DMS79 (cell line): Measurements from ENCODE around the gene MACROD2.

Experiments used
- DNase-seq: peaks from one replicate; lab custom pipeline; 2025; lab: John Stamatoyannopoulos, UW

MACROD2 gene

GRCh38 chr20:14649662-14650061 is 654.3 kb downstream of the MACROD2 start:
- no peak for DNase-seq

DNA sequence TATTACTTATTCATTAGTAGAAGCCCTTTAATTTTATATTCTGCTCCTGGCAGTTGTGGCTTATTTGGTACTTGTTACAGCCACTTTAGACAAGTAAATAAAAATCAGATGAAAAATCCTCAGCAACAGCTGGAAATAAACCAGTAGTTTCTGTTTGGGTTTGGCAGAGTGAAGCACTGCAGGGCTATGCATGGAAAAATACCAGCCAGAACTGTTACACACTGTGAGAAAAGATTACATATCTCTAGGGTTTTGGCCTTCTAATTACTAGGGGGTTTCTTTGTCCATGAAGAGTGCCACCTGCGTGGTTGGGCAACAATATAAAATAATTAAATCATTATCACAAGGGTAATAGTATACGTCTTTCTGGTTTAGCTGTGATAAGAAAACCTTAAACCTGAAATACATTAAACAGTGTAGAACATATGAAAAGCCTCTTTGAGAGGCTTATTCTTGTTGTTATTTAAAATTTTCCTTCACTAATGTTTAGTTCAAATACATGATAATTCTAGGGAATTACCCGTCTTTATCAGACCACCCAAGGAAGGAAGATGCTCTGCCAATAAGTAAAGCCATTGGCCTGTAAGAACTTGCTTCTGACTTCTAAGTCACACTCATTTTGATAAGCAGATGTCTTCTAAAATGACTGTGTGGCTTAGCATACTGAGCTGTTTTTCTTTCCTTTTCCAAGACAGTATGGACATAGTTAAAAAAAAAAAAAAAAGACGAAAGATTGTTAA is 662.1 kb downstream of the MACROD2 start:
- DNase-seq = no peak

- no peak for DNase-seq
Measured at GRCh38 chr20:14664101-14664500, 668.8 kb downstream of the MACROD2 start.

DNA sequence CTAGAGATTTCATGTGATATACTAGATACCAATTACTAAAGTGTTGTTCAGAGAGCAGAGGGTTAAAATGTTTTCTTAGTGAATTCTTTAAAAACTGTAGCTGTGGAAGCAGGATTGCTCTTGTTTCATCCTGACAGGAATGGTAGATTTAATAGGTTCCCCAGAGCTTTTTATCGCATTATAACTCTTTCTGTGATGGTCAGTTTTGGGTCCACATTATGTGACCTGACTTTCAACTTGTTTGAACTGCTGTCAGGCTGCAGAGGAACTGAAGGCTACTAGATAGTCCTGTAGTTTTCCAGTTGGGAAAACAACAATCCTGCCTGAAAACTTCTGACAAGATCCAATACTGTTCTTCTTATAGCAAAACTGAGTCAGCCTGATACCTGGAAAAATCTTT is 671.4 kb downstream of the MACROD2 start:
- DNase-seq = no peak

GRCh38 chr20:14667226-14667625 is 671.9 kb downstream of the MACROD2 start:
- DNase-seq = no peak

DNA sequence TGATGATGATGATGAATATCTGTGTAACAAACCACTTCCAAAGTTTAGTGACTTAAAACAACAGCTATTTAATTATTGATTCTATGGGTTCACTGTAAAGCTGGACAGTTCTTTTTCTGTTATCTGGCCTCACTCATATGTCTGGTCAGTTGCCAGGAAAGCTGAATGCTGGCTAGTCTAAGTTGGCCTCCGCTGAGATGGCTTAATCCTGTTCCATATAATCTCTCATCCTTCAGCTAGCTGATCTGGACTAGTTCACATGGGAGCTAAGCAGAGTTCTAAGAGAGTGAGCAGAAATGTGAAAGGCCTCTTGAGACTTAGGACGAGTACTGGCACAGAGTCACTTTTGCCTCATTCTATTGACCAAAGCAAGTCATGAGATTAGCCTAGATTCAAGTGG is 676.8 kb downstream of the MACROD2 start:
- no peak for DNase-seq

- DNase-seq = no peak
Measured at GRCh38 chr20:14673164-14673563, 677.8 kb downstream of the MACROD2 start.

DNA sequence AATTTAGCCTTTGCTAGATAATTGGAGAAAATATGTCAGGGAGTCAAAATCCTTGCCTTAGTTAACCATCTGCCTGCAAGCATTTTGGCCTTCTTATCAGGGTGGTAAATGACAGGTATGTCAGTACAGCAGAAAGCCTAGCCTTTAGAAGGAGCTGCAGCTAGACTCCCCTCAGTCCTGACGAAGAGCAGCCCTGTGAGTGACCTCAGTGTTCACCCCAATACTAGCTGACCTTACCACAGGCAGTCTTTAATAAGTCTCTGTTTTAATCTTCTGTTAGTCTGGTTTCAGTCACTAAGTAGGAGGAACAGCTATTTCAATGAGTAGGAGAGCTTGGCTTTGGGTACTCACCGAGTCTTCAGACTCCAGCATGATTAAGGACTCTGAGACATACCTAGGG is 682.1 kb downstream of the MACROD2 start:
- DNase-seq = no peak

GRCh38 chr20:14685183-14685582 is 689.9 kb downstream of the MACROD2 start:
- DNase-seq = no peak

- DNase-seq = no peak
Measured at GRCh38 chr20:14687313-14687712, 692.0 kb downstream of the MACROD2 start.

DNA sequence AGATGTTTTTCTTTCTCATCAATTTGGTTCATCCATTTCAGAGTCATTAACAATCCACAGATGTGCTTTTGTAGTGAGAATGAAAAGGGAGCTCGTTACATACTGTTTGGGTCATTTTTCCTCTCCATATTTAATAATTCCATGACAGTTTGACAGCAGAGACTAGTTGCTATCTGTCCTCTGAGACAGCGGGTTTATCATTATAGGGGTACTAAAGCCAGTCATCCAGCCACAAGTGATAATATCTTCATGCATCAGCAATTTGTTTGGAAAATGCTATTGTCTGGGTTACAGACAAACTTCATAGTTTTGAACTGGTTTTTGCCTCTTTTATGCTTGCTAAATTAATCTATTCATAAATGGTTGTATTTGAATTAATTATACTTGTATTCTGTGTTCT is 692.7 kb downstream of the MACROD2 start:
- no peak for DNase-seq

DNA sequence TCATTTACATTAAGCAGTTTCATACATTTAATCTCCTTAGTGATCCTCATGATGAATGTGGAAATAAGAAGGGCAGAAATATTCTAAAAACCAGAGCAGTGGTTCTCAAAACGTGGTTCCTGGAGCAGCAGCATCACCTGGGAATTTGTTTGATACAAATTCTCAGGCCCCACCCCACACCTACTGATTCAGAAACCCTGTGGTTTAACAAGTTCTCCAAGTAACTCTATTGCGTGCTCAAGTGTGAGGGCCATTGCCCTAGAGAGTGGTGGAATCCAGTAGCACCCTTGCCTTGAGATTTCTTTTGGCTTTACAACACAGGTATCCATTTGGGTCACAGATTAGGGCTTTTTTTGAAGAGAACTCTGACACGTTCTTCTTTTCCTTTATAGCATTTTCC is 696.7 kb downstream of the MACROD2 start:
- DNase-seq = no peak

DNA sequence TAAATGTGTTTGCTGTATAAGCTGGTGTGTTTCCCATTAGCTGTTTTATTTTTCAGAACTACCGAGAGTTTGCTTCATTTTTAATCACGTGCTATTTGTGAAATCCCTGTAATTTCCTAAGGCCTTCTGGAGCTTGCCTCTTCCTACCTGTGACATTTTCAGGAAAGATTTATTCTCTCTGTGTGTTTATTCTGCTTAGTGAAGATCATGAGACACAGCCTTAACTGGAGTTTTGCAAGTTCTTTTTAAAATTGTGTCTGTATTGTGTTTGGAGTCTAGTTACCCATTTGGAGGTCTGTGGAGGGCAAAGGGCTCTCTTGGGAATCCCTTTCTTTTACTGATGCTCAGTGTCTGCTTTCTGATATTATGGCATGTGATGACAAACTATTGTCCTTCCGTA is 701.2 kb downstream of the MACROD2 start:
- no peak for DNase-seq

GRCh38 chr20:14696937-14697336 is 701.6 kb downstream of the MACROD2 start:
- no peak for DNase-seq

DNA sequence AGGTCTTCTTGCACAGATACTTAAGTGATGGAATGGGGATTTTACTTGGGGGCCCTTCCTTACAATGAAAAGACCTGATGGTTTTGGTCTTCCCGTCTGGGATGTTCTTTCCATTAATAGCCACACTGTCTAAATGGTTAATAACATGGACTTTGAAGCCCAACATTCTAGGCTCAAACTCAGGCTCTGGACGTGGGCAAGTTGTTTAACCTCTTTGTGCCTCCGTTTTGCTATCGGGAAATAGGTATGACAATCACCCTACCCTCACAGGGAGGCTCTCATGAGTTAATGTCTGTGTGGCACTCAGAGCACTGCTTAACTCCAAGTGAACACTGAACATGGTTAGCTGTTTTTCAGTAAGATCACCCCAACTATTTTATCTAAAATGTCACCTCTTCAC is 702.8 kb downstream of the MACROD2 start:
- no peak for DNase-seq

- no peak for DNase-seq
Measured at GRCh38 chr20:14698605-14699373, 703.5 kb downstream of the MACROD2 start.

DNA sequence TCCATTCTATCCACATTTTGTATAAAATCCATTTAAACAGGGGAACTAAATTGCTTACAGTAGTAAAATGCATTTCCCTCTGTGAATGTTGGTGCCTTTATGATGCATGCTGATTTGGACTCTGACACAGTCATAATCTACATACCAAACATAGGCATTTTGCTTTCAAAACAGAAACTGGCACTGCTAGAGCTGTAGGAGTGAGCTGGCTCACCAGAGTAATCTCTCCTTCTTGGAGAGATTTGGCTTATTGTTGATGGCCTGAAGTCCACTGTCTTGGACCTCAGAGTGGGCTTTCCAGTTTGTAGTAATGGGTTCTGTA is 705.3 kb downstream of the MACROD2 start:
- no peak for DNase-seq

DNA sequence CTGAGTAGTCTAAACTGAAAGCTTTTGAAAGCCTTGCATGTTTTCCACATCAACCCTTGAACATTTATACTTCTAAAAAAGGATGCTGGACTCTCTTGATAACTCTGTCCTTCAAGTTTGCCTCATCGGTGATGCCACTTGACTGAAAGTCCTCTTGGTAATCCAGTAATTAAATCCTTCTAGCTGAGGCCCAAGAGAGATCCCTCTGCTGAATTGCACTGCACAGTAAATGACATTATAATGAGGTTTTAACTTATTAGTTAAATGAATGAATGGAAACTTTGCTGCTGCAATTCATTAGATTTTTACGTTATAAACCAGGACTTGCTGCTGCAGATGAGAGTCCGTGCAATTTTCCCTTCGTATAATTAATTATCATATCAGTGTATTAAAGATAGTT is 706.0 kb downstream of the MACROD2 start:
- DNase-seq = no peak

DNA sequence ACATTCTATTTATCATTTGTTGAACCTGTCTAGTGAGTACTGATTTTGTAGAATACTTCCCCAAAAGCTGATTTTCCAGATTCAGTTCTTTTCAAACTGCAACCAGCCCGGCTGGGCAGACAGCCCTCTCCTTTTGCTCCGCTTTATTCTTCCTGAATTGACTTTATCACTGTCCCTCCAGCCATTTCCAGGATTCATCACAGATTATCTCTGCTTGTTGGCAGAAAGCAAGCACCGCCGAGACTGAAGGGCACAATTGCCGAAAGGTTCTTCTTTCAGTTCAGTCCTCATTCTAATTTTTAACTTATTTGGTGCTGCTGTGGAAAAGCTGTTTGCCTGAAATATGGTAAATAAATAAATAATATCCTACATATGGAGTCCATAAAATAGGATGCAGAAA is 711.2 kb downstream of the MACROD2 start:
- DNase-seq = no peak

GRCh38 chr20:14707026-14707680 is 711.8 kb downstream of the MACROD2 start:
- DNase-seq = no peak

DNA sequence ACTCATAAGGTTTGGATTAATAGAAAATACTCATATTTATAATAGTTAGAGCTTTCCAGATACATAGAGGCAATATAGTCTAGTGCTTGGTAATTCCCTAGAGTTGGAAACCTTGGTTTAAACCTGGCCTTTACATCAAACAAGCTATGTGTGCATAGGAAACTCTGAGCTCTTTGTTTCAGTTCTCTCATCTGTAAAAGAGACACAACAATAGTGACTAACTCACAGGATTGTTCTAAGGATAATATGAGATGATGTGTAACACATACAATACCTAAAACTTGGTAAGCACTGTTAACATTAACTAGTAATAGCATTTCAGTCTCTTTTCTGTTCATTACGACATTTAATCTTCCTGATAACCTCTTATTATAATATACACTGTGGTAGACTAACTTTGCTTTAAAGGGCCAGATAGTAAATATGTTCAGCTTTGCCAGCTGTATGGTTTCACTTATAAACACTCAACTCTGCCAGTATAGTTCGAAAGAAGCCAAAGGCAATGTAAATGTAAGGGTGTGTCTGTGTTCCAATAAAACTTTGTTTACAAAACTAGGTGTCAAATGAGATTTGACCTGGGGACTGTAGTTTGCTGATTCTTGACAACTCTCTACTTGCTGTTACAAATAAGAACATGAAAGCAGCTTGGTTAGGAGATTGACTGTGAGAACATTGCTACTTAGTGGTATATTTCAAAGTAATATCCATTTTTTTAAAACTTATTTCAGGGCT is 712.7 kb downstream of the MACROD2 start:
- DNase-seq = no peak

- DNase-seq = no peak
Measured at GRCh38 chr20:14709439-14709838, 714.1 kb downstream of the MACROD2 start.

DNA sequence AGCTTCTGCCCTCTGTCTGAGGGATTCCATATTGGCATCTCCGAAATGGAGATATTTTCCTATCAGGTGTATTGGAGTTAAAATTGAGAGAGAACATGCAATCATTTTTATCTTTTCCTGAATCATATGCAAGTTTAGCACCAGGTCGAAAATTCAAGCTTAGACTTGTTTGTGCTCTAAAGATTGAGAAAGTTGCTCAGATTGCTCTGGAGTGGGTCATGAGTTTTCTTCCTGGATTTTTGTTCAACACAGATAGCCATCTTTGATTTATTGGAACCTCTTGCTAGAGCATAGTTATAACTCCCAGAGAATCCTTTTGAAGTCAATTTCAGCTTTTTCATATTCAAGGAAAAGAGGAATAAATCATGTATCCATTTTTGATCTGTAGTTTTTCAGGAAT is 715.6 kb downstream of the MACROD2 start:
- DNase-seq = no peak
